Measurements from ENCODE around the gene TM2D3. TPM values are rescaled to one million over a fixed set of nuclear protein-coding genes. Genes with fewer than 3 reads are reported as not detected.
A peak's percentile ranks its signal among the peaks of the same experiment; 100 is the strongest.

Gene TM2D3
- total and polyA plus RNA-seq, 7 donors, result 30.4 to 69.6 (median 42.4) TPM

DNA sequence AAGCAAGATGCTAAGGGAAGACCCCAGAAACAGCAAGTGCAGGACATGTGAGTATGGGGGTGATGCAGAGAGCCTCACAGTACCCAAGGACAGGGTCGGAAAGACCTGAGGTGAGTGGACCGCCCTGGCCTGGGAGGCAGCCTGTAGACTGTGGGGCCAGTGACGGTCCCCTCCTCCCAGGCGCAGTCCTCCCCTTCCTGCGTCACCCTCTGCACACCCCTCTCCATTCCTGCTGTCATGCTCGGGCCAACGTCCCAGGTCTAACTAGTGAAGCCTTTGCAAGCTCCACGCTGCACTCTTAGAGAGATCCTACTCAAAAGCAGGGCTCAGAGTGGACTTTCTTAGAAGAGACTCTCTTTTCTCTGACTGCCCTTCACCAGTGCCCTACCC lies 41.6 kb downstream of the TM2D3 start:
- 91 to 95% (median 95%) methylated on average over 8 of the region's 8 CpGs for WGBS, 3 donors
- Histone ChIP-seq H3K27me3 (ENCODE audit: insufficient read depth in 3 of 3, low read length in 2 of 3) (no peaks in the 10 kb centered on the region), H3K27ac (no peak overlapping the region), H3K4me3 (no peak overlapping the region), H3K36me3 (ENCODE audit: insufficient read depth in 1 of 2, low read depth in 1 of 2) (no peaks in the 10 kb centered on the region), H3K4me1 (peaks cover 63% of the 10 kb centered on the region), H3K9me3 (no peaks in the 10 kb centered on the region)
- no peak for ATAC-seq
- intact Hi-C loops (cut with DNase I), result loop anchor here in 1 of 2 donors (5.0 kb wide), 1 partner anchor 37 kb away; no protein-coding TSS in a partner anchor
- TF ChIP-seq, protein P1, sequence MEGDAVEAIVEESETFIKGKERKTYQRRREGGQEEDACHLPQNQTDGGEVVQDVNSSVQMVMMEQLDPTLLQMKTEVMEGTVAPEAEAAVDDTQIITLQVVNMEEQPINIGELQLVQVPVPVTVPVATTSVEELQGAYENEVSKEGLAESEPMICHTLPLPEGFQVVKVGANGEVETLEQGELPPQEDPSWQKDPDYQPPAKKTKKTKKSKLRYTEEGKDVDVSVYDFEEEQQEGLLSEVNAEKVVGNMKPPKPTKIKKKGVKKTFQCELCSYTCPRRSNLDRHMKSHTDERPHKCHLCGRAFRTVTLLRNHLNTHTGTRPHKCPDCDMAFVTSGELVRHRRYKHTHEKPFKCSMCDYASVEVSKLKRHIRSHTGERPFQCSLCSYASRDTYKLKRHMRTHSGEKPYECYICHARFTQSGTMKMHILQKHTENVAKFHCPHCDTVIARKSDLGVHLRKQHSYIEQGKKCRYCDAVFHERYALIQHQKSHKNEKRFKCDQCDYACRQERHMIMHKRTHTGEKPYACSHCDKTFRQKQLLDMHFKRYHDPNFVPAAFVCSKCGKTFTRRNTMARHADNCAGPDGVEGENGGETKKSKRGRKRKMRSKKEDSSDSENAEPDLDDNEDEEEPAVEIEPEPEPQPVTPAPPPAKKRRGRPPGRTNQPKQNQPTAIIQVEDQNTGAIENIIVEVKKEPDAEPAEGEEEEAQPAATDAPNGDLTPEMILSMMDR (IDR thresholded peaks at IDR 0.05), result no peak
- DNase-seq, result no peak

DNA sequence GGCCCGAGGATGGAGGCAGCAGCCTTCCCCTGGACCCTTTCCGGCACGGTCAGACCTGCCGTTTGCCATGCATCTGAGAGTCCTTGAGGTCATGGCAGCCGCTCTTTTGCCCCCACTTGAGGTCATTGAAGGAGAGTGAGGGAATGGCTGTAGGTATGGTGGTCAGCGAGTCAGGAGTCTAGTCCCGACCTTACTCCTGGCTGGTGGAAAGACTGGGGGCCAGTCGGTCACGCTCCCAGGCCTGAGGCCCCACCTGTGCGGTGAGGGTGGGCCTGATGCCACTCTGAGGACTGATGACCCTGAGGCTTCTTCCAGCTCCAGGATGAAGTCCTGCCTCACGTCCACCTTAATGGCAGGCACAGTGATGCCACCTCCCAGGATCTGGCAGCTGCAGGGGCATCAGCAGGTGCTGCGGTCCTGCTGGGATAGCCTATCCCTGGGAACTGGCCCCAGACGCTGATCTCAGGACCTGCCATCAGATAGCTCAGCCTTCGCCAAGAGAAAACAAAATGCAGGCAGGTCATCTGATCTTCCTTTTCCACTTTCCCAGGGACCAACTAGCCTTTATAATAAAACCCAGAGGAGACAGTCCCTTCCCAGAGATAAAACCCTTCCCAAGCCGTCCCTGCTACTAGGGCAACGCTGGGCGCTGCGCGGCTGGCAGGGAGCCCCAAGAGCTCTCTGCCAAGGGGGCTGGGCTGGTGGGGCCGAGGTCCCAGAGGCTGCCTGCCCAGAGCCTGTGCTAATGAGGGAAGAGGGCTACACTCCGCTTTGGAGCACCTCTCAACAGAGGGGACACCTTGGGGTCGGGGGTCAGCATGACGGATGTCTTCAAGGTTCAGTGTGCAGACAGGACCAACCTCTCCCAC lies 42.2 kb downstream of the TM2D3 start:
- 64 to 78% (median 65%) methylated on average over 23 of the region's 23 CpGs for WGBS, 3 donors
- peaks cover 57% of the 10 kb centered on the region for H3K4me1 ChIP-seq
- no peaks in the 10 kb centered on the region for H3K27me3 ChIP-seq (ENCODE audit: insufficient read depth in 3 of 3, low read length in 2 of 3)
- peak overlapping the region; percentile 53 for H3K27ac ChIP-seq
- ATAC-seq, result peak in 1 of 4 donors; percentile 48
- peak in 1 of 2 donors; percentile 52 for DNase-seq
- no peaks in the 10 kb centered on the region for H3K9me3 ChIP-seq
- intact Hi-C loops (cut with DNase I), result loop anchor here in 1 of 2 donors (5.0 kb wide), 1 partner anchor 37 kb away; no protein-coding TSS in a partner anchor
- no peaks in the 10 kb centered on the region for H3K36me3 ChIP-seq (ENCODE audit: insufficient read depth in 1 of 2, low read depth in 1 of 2)
- H3K4me3 ChIP-seq, result no peak overlapping the region
- TF ChIP-seq, protein P1 (IDR thresholded peaks at IDR 0.05), result no peak

DNA sequence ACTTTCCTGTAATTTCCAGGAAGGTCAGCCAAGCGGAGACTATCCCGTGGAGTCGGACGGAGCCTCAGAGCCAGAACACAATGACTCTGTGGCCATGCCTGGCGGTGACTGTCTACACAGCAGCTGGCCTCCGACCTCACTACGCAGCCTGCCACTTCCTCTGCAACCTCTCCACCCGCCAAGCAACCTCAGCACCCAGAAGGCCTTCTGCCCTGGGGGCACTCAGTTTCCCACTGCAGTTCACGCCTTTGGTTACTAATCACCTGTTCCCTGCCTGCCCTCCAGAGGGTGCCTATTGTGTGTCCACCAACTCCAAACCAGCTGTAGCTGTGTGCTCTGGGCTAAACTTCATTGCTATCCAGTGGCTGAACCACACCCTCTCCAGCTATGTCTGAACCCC lies 44.0 kb downstream of the TM2D3 start:
- TF ChIP-seq, protein P1 (IDR thresholded peaks at IDR 0.05), result no peak
- intact Hi-C loops (cut with DNase I), result no loop called here
- H3K36me3 ChIP-seq (ENCODE audit: insufficient read depth in 1 of 2, low read depth in 1 of 2), result no peaks in the 10 kb centered on the region
- no peak overlapping the region for H3K27ac ChIP-seq
- DNase-seq (peak in 1 of 2 donors; percentile 52), ATAC-seq (peak; percentile 21 to 42 (median 32))
- 43 to 59% (median 50%) methylated on average over 8 to 9 of the region's 9 CpGs for whole genome bisulfite sequencing, 3 donors
- H3K4me3 ChIP-seq, result no peak overlapping the region
- H3K9me3 ChIP-seq, result no peaks in the 10 kb centered on the region
- H3K4me1 ChIP-seq, result peaks cover 39% of the 10 kb centered on the region
- H3K27me3 ChIP-seq (ENCODE audit: insufficient read depth in 3 of 3, low read length in 2 of 3), result no peaks in the 10 kb centered on the region

DNA sequence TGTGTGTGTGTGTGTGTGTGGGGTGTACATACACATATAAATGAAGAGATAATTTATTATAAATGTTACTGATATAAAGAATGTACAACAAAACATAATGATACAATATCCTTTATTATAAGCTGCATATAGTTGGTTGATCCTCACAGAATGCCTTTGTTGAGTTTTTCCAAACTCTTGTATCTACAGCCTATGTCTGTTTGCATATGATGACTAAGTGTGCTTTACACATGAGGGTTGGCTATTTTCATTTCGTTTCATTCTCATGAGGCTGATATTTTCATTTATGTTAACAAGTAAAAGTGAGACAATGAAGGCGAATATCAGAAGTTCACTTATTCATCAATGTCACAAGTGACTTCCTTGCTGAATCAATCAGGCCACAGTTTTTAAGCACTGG lies 45.1 kb downstream of the TM2D3 start:
- TF ChIP-seq, protein P1 (IDR thresholded peaks at IDR 0.05), result no peak
- DNase-seq, result no peak
- WGBS, 3 donors, result 87 to 93% (median 93%) methylated on average over 2 of the region's 2 CpGs
- Histone ChIP-seq H3K27me3 (ENCODE audit: insufficient read depth in 3 of 3, low read length in 2 of 3) (no peaks in the 10 kb centered on the region), H3K4me1 (peaks cover 28% of the 10 kb centered on the region), H3K27ac (no peak overlapping the region), H3K36me3 (ENCODE audit: insufficient read depth in 1 of 2, low read depth in 1 of 2) (no peaks in the 10 kb centered on the region), H3K4me3 (no peak overlapping the region), H3K9me3 (no peaks in the 10 kb centered on the region)
- ATAC-seq, result no peak
- intact Hi-C loops (cut with DNase I), result no loop called here

All from psoas muscle (tissue), 8 donors.